SK-N-SH treated with all-trans-retinoic acid at 6 μM for 48 hours (cell line): Measurements from ENCODE around the gene ADGRD2.

ENCODE experiments used
- ARNTL ChIP-seq: fragments of 450-650 bp; formaldehyde crosslinking; IDR thresholded peaks from 2 replicates; pipeline ENCODE4 v1.5.0; 2020; ENCODE audit warnings: low read depth, mild to moderate bottlenecking, moderate library complexity, borderline replicate concordance
- CREB5 ChIP-seq: fragments of 250-450 bp; sonication (Bioruptor Pico); IDR thresholded peaks from 2 replicates; pipeline ENCODE4 v1.5.1; 2020; ENCODE audit warnings: low read depth, mild to moderate bottlenecking, moderate library complexity
- GLIS3 ChIP-seq: fragments of 250-450 bp; sonication (Bioruptor Pico); IDR thresholded peaks from 2 replicates; pipeline ENCODE4 v1.5.0; 2020; ENCODE audit warnings: mild to moderate bottlenecking, moderate library complexity
- ISL1 ChIP-seq: fragments of 250-450 bp; sonication (Bioruptor Pico); IDR thresholded peaks from 2 replicates; pipeline ENCODE4 v2.1.2; 2022; ENCODE audit warnings: mild to moderate bottlenecking, moderate library complexity
- PPARA ChIP-seq: fragments of 250-450 bp; sonication (Bioruptor Pico); IDR thresholded peaks from 2 replicates; pipeline ENCODE4 v1.5.0; 2020; ENCODE audit warnings: mild to moderate bottlenecking, borderline replicate concordance
- TCF4 ChIP-seq: fragments of 250-450 bp; sonication (Bioruptor Pico); IDR thresholded peaks from 2 replicates; pipeline ENCODE4 v1.8.0; 2021; ENCODE audit warnings: mild to moderate bottlenecking, moderate library complexity, borderline replicate concordance
- TSHZ2 ChIP-seq: fragments of 250-450 bp; sonication (Bioruptor Pico); IDR thresholded peaks from 2 replicates; pipeline ENCODE4 v1.5.0; 2020; ENCODE audit warnings: mild to moderate bottlenecking, moderate library complexity
- ZC3H10 ChIP-seq: fragments of 250-450 bp; sonication (Bioruptor Pico); IDR thresholded peaks from 2 replicates; pipeline ENCODE4 v1.5.1; 2021; ENCODE audit warnings: mild to moderate bottlenecking, moderate library complexity
- ZFP3 ChIP-seq: fragments of 250-450 bp; sonication (Bioruptor Pico); IDR thresholded peaks from 2 replicates; pipeline ENCODE4 v1.5.0; 2020; ENCODE audit warnings: mild to moderate bottlenecking, moderate library complexity
- ZFP30 ChIP-seq: fragments of 450-650 bp; formaldehyde crosslinking; IDR thresholded peaks from 2 replicates; pipeline ENCODE4 v1.5.0; 2022; ENCODE audit warnings: mild to moderate bottlenecking, moderate library complexity
- ZNF565 ChIP-seq: fragments of 450-650 bp; formaldehyde crosslinking; conservative IDR thresholded peaks from 2 replicates; pipeline ENCODE4 v1.5.0; 2020; ENCODE audit warnings: low read depth, mild to moderate bottlenecking, moderate library complexity
- ZNF8 ChIP-seq: fragments of 450-650 bp; formaldehyde crosslinking; IDR thresholded peaks from 2 replicates; pipeline ENCODE4 v1.5.0; 2020; ENCODE audit warnings: mild to moderate bottlenecking, moderate library complexity

- TF ChIP-seq ZFP30 (CRISPR knock-in tag) = no peak
- no peak for TF ChIP-seq ZNF565 (CRISPR knock-in tag)
- TF ChIP-seq CREB5 (CRISPR knock-in tag) = no peak
- TF ChIP-seq ARNTL (CRISPR knock-in tag) = no peak
- no peak for TF ChIP-seq GLIS3
- TF ChIP-seq TSHZ2 (CRISPR knock-in tag) = no peak
- TF ChIP-seq TCF4 = no peak
- TF ChIP-seq ZFP3 (CRISPR knock-in tag) = no peak
- TF ChIP-seq PPARA = no peak
- TF ChIP-seq ZC3H10 (CRISPR knock-in tag) = no peak
- TF ChIP-seq ISL1 (CRISPR knock-in tag) = no peak
- no peak for TF ChIP-seq ZNF8 (CRISPR knock-in tag)
These were observed 30.3 kb upstream of the ADGRD2 start for GRCh38 chr9:124419832-124420489.
